HEK293 (cell line): ENCODE results near the gene AGT.

Experiments used
- CTCF ChIA-PET: fragments of 350-600 bp; formaldehyde crosslinking; extraction: SDS; loops from one replicate; lab custom pipeline; 2021; ENCODE audit warnings: antibody characterized with exemption; lab: Yijun Ruan, JAX
- POLR2A ChIA-PET: fragments of 300-600 bp; formaldehyde crosslinking; extraction: SDS; loops from one replicate; lab custom pipeline; 2020; ENCODE audit warnings: antibody characterized with exemption, inconsistent platforms; lab: Yijun Ruan, JAX
- H3K27ac ChIP-seq: fragments of 200-500 bp; sonication (Bioruptor generic); 2 replicates; pipeline ENCODE4 v1.5.1; 2014; ENCODE audit warnings: low read depth, low read length, control low read depth, inconsistent platforms; ENCODE audit errors: extremely low read depth
- H3K36me3 ChIP-seq, 2 experiments: fragments of 200-500 bp in 1 of 2; sonication (Bioruptor generic) in 1 of 2; 1 replicate in 1 of 2; 2 replicates in 1 of 2; pipeline ENCODE4 v1.5.1; 2014 to 2017; ENCODE audit warnings: inconsistent platforms in 2 of 2, low read length in 2 of 2; ENCODE audit not compliant: control insufficient read depth in 2 of 2, insufficient read depth in 1 of 2
- H3K4me1 ChIP-seq: fragments of 200-500 bp; sonication (Bioruptor generic); 2 replicates; pipeline ENCODE4 v1.5.1; 2014; ENCODE audit warnings: mild to moderate bottlenecking, low read length, inconsistent platforms; ENCODE audit not compliant: control insufficient read depth, insufficient read depth
- H3K4me3 ChIP-seq: 2 replicates; pipeline ENCODE4 v1.5.1; 2011; ENCODE audit warnings: low read depth, mild to moderate bottlenecking, control low read depth, low read length, moderate library complexity
- H3K9me3 ChIP-seq: fragments of 200-500 bp; sonication (Bioruptor generic); 2 replicates; pipeline ENCODE4 v1.5.1; 2014; ENCODE audit warnings: low read depth, low read length, inconsistent platforms; ENCODE audit not compliant: control insufficient read depth, insufficient read depth
- AEBP2 ChIP-seq: fragments of 450-650 bp; formaldehyde crosslinking; IDR thresholded peaks from 2 replicates; pipeline ENCODE4 v1.5.1; 2016; ENCODE audit warnings: missing biosample characterization, missing genetic modification characterization, borderline replicate concordance
- FEZF1 ChIP-seq: fragments of 450-650 bp; formaldehyde crosslinking; IDR thresholded peaks from 2 replicates; pipeline ENCODE4 v1.5.1; 2016; ENCODE audit warnings: missing biosample characterization, missing genetic modification characterization
- GLIS1 ChIP-seq: fragments of 450-650 bp; formaldehyde crosslinking; IDR thresholded peaks from 2 replicates; pipeline ENCODE4 v1.5.1; 2016; ENCODE audit warnings: missing biosample characterization, missing genetic modification characterization
- GLIS2 ChIP-seq: fragments of 450-650 bp; formaldehyde crosslinking; IDR thresholded peaks from 2 replicates; pipeline ENCODE4 v1.5.1; 2016; ENCODE audit warnings: missing biosample characterization, missing genetic modification characterization
- OSR2 ChIP-seq: fragments of 450-650 bp; formaldehyde crosslinking; IDR thresholded peaks from 2 replicates; pipeline ENCODE4 v1.5.1; 2016; ENCODE audit warnings: missing biosample characterization, missing genetic modification characterization
- RBAK ChIP-seq: fragments of 450-650 bp; formaldehyde crosslinking; IDR thresholded peaks from 2 replicates; pipeline ENCODE4 v1.5.1; 2016; ENCODE audit warnings: missing biosample characterization, missing genetic modification characterization
- ZBTB10 ChIP-seq: fragments of 450-650 bp; formaldehyde crosslinking; IDR thresholded peaks from 2 replicates; pipeline ENCODE4 v1.5.1; 2016; ENCODE audit warnings: missing biosample characterization, missing genetic modification characterization
- ZFP37 ChIP-seq: fragments of 450-650 bp; formaldehyde crosslinking; IDR thresholded peaks from 2 replicates; pipeline ENCODE4 v1.5.1; 2016; ENCODE audit warnings: missing biosample characterization, missing genetic modification characterization
- ZFP41 ChIP-seq: fragments of 450-650 bp; formaldehyde crosslinking; IDR thresholded peaks from 2 replicates; pipeline ENCODE4 v1.5.1; 2016; ENCODE audit warnings: missing biosample characterization, missing genetic modification characterization, borderline replicate concordance
- ZNF174 ChIP-seq: fragments of 450-650 bp; formaldehyde crosslinking; IDR thresholded peaks from 2 replicates; pipeline ENCODE4 v1.5.0; 2017; ENCODE audit warnings: missing biosample characterization, mild to moderate bottlenecking, missing genetic modification characterization
- ZNF311 ChIP-seq: fragments of 450-650 bp; formaldehyde crosslinking; IDR thresholded peaks from 2 replicates; pipeline ENCODE4 v1.5.1; 2017; ENCODE audit warnings: missing biosample characterization, missing genetic modification characterization, borderline replicate concordance
- ZNF324 ChIP-seq: fragments of 450-650 bp; formaldehyde crosslinking; IDR thresholded peaks from 2 replicates; pipeline ENCODE4 v1.5.1; 2016; ENCODE audit warnings: missing biosample characterization, missing genetic modification characterization
- ZNF350 ChIP-seq: fragments of 450-650 bp; formaldehyde crosslinking; IDR thresholded peaks from 2 replicates; pipeline ENCODE4 v1.5.0; 2017; ENCODE audit warnings: missing biosample characterization, mild to moderate bottlenecking, missing genetic modification characterization
- ZNF354C ChIP-seq: fragments of 450-650 bp; formaldehyde crosslinking; IDR thresholded peaks from 2 replicates; pipeline ENCODE4 v1.5.1; 2016; ENCODE audit warnings: missing biosample characterization, missing genetic modification characterization, low read depth, borderline replicate concordance
- ZNF518A ChIP-seq: fragments of 450-650 bp; formaldehyde crosslinking; conservative IDR thresholded peaks from 2 replicates; pipeline ENCODE4 v1.5.1; 2016; ENCODE audit warnings: low read depth, missing biosample characterization, missing genetic modification characterization
- ZNF521 ChIP-seq: fragments of 450-650 bp; formaldehyde crosslinking; IDR thresholded peaks from 2 replicates; pipeline ENCODE4 v1.5.1; 2017; ENCODE audit warnings: missing biosample characterization, mild to moderate bottlenecking, missing genetic modification characterization
- ZNF544 ChIP-seq: fragments of 450-650 bp; formaldehyde crosslinking; IDR thresholded peaks from 2 replicates; pipeline ENCODE4 v1.5.0; 2017; ENCODE audit warnings: missing biosample characterization, missing genetic modification characterization
- ZNF558 ChIP-seq: fragments of 450-650 bp; formaldehyde crosslinking; IDR thresholded peaks from 2 replicates; pipeline ENCODE4 v1.5.1; 2016; ENCODE audit warnings: missing biosample characterization, missing genetic modification characterization
- ZNF560 ChIP-seq: fragments of 450-650 bp; formaldehyde crosslinking; IDR thresholded peaks from 2 replicates; pipeline ENCODE4 v1.5.1; 2017; ENCODE audit warnings: missing biosample characterization, missing genetic modification characterization, borderline replicate concordance
- ZNF629 ChIP-seq: fragments of 450-650 bp; formaldehyde crosslinking; IDR thresholded peaks from 2 replicates; pipeline ENCODE4 v1.5.1; 2017; ENCODE audit warnings: missing biosample characterization, missing genetic modification characterization
- ZNF654 ChIP-seq: fragments of 450-650 bp; formaldehyde crosslinking; IDR thresholded peaks from 2 replicates; pipeline ENCODE4 v1.5.1; 2016; ENCODE audit warnings: low read depth, missing biosample characterization, missing genetic modification characterization
- ZNF660 ChIP-seq: fragments of 450-650 bp; IDR thresholded peaks from 2 replicates; pipeline ENCODE4 v1.5.1; 2018; ENCODE audit warnings: missing biosample characterization, mild to moderate bottlenecking, missing genetic modification characterization
- ZNF707 ChIP-seq: fragments of 450-650 bp; formaldehyde crosslinking; IDR thresholded peaks from 2 replicates; pipeline ENCODE4 v1.5.1; 2016; ENCODE audit warnings: missing biosample characterization, missing genetic modification characterization
- ZNF776 ChIP-seq: fragments of 450-650 bp; formaldehyde crosslinking; IDR thresholded peaks from 2 replicates; pipeline ENCODE4 v1.5.0; 2017; ENCODE audit warnings: missing biosample characterization, missing genetic modification characterization, borderline replicate concordance
- ZSCAN5A ChIP-seq: fragments of 450-650 bp; formaldehyde crosslinking; IDR thresholded peaks from 2 replicates; pipeline ENCODE4 v1.5.1; 2016; ENCODE audit warnings: missing biosample characterization, missing genetic modification characterization

AGT gene

GRCh38 chr1:230701434-230701833 is 12.5 kb downstream of the AGT start (continued):
- TF ChIP-seq RBAK (tag by site-specific recombination) = no peak
- no peak for TF ChIP-seq AEBP2 (tag by site-specific recombination)
- no peak for TF ChIP-seq ZFP37 (tag by site-specific recombination)
- no peak for TF ChIP-seq ZFP41
- TF ChIP-seq ZNF311 (tag by site-specific recombination) = no peak

- no peaks in the 10 kb centered on the region for H3K4me1 ChIP-seq
- no peaks in the 10 kb centered on the region for H3K9me3 ChIP-seq
- TF ChIP-seq ZNF629 (tag by site-specific recombination) (no peak), ZNF654 (tag by site-specific recombination) (no peak), ZNF350 (tag by site-specific recombination) (no peak), ZNF324 (tag by site-specific recombination) (no peak), ZNF558 (tag by site-specific recombination) (no peak), ZNF707 (tag by site-specific recombination) (no peak), ZSCAN5A (tag by site-specific recombination) (no peak), ZNF174 (tag by site-specific recombination) (no peak), OSR2 (tag by site-specific recombination) (no peak), ZBTB10 (tag by site-specific recombination) (no peak)
- no peak overlapping the region for H3K27ac ChIP-seq
- ChIA-PET POLR2A (no interaction called here), CTCF (no interaction called here)
- H3K4me3 ChIP-seq = no peak overlapping the region
- no peaks in the 10 kb centered on the region for H3K36me3 ChIP-seq
Measured at GRCh38 chr1:230700132-230700531, 13.8 kb downstream of the AGT start.

- Histone ChIP-seq H3K27ac (no peak overlapping the region), H3K36me3 (no peaks in the 10 kb centered on the region), H3K4me3 (no peak overlapping the region), H3K9me3 (no peaks in the 10 kb centered on the region), H3K4me1 (no peaks in the 10 kb centered on the region)
- ChIA-PET CTCF (interaction anchor here (1.1 kb wide), 1 partner anchor 334 kb away, joined by 3 read pairs; no protein-coding TSS in a partner anchor), POLR2A (no interaction called here)
- TF ChIP-seq ZNF544 (tag by site-specific recombination) (no peak), GLIS1 (no peak), ZNF324 (tag by site-specific recombination) (no peak), ZNF354C (tag by site-specific recombination) (no peak), ZNF660 (no peak), GLIS2 (tag by site-specific recombination) (no peak), ZNF776 (no peak), FEZF1 (tag by site-specific recombination) (no peak), ZNF518A (tag by site-specific recombination) (no peak), ZNF560 (no peak), ZFP37 (tag by site-specific recombination) (no peak), ZNF521 (tag by site-specific recombination) (no peak)
Measured at GRCh38 chr1:230699716-230700115, 14.2 kb downstream of the AGT start.
